ENCODE data around the gene RHOH.
A peak's percentile ranks its signal among the peaks of the same experiment; 100 is the strongest.

RHOH gene

DNA sequence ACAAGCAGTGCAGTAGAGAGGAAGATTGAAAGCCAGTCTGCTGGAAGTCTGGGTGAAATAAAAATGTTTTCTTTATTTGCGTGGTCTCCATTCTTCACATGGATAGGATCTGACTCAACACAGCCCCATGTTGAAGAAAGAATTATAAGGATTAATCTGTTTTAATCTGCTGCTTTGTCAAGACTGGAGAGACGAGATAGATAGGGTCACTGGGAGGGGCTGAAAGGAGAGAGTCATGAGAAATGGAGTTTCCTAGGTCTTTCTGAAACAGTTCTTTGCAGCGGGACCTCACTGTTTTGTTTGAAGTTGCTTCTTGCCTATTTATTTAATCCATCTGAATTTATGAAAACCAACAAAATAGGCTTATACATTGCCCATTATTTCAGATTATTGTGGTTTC lies 32.4 kb upstream of the RHOH start:
- DNase-seq (ENCODE audit: low read depth): no peak
- TF ChIP-seq, protein P1, sequence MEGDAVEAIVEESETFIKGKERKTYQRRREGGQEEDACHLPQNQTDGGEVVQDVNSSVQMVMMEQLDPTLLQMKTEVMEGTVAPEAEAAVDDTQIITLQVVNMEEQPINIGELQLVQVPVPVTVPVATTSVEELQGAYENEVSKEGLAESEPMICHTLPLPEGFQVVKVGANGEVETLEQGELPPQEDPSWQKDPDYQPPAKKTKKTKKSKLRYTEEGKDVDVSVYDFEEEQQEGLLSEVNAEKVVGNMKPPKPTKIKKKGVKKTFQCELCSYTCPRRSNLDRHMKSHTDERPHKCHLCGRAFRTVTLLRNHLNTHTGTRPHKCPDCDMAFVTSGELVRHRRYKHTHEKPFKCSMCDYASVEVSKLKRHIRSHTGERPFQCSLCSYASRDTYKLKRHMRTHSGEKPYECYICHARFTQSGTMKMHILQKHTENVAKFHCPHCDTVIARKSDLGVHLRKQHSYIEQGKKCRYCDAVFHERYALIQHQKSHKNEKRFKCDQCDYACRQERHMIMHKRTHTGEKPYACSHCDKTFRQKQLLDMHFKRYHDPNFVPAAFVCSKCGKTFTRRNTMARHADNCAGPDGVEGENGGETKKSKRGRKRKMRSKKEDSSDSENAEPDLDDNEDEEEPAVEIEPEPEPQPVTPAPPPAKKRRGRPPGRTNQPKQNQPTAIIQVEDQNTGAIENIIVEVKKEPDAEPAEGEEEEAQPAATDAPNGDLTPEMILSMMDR (IDR thresholded peaks at IDR 0.05; ENCODE audit: low read length, missing control alignments): no peak
- no peak overlapping the region for H3K4me3 ChIP-seq (replicated peaks; ENCODE audit: low read depth, low read length)

DNA sequence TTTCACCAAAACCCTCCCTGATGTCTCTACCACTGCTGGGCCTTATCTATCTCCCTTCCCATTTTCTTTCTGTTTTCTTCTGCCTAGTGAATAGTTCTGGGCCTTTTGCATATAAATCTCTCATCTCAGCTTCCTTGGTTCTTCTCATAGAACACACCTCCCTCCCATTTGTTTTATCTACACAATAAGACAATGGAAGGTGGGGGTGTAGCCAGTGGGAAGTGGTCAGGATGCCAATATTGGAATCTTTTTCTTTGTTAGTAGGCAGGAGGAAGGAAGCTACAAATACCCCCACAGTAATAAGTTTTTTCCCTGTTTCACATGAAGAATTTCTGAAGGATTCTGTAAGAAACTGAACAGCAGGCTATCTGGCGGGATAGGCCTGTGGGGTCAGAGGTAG lies 30.9 kb upstream of the RHOH start:
- TF ChIP-seq, protein P1 (IDR thresholded peaks at IDR 0.05; ENCODE audit: low read length, missing control alignments): no peak
- DNase-seq (ENCODE audit: low read depth): peak; percentile 75
- H3K4me3 ChIP-seq (replicated peaks; ENCODE audit: low read depth, low read length): no peak overlapping the region

DNA sequence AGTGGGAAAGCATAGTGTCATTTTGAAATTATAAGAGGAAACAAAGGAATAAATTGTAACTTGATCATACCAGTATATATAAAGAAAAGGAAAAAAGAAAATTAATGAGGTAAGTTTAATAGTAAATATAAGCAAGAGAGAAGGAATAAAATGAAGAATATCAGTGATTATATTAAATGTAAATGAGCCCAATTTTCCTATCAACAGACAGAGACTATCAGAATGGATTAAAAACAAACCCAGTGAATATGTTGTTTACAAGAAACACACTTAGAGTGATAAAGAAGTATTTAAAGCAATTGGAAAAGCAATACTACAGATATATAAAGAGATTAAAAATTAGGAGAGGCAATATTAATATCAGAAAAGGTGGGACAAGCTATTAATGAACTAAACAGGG lies 28.8 kb upstream of the RHOH start:
- DNase-seq (ENCODE audit: low read depth): no peak
- TF ChIP-seq, protein P1 (IDR thresholded peaks at IDR 0.05; ENCODE audit: low read length, missing control alignments): no peak
- no peak overlapping the region for H3K4me3 ChIP-seq (replicated peaks; ENCODE audit: low read depth, low read length)

DNA sequence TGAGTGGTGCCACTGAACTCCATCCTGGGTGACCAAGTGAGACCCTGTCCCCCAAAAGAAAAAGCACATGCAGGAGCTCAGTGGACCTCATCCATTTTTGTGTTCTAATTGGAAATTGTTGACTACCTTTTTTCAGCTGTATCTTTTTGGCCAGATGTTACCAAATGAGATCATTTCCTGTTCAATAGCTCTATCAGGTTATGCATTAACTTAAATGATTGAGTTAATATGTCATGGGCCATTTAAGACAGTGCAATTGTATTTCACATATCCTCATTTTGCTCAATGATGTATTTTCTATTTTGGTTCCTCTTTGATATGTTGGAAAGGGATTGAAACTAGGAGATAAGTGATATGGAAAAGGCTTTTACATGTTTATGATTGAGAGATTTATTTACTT lies 26.2 kb upstream of the RHOH start:
- no peak for DNase-seq (ENCODE audit: low read depth)
- TF ChIP-seq, protein P1 (IDR thresholded peaks at IDR 0.05; ENCODE audit: low read length, missing control alignments): no peak
- no peak overlapping the region for H3K4me3 ChIP-seq (replicated peaks; ENCODE audit: low read depth, low read length)

DNA sequence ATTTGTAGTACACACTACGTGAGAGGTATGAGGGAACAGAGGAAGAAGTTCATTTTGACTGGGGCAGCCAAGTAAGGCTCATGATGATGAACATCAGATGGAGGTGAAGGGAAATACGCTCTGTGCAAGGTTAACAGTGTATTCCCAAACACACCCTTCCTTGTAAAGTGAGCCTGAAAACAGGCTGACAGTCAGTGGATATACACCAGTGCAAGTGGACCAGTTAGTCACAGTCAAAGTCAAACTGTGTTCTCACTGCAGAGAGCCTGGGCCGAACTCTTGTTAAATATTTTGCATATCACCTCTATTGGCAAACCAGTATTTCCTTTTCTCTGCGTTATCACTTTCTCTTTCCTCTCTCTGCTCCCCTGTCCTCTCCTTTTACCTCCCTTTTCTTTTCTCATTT lies 23.4 kb upstream of the RHOH start:
- DNase-seq (ENCODE audit: low read depth): peak; percentile 21
- no peak overlapping the region for H3K4me3 ChIP-seq (replicated peaks; ENCODE audit: low read depth, low read length)
- TF ChIP-seq, protein P1 (IDR thresholded peaks at IDR 0.05; ENCODE audit: low read length, missing control alignments): no peak

DNA sequence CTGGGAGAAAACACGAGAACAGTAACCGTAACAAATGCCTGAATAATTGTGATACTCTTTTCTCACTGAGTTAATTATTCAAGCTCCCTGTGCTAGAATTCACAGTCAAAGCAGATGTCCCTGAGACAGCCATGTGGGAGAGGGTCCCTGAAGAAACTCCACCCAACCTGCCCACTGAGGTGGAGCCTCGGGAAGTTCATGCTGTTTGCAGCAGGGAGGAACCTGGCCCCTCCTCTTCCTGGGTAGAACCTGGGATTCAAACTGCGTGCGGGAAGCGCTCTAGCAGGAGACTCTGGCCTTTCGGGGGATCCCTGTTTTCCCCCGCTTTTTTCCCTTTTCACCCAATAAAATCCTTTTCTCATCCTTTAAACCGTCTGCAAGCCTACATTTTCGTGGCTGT lies 20.2 kb upstream of the RHOH start:
- H3K4me3 ChIP-seq (replicated peaks; ENCODE audit: low read depth, low read length): peak overlapping the region; percentile 36
- no peak for DNase-seq (ENCODE audit: low read depth)
- TF ChIP-seq, protein P1 (IDR thresholded peaks at IDR 0.05; ENCODE audit: low read length, missing control alignments): no peak

DNA sequence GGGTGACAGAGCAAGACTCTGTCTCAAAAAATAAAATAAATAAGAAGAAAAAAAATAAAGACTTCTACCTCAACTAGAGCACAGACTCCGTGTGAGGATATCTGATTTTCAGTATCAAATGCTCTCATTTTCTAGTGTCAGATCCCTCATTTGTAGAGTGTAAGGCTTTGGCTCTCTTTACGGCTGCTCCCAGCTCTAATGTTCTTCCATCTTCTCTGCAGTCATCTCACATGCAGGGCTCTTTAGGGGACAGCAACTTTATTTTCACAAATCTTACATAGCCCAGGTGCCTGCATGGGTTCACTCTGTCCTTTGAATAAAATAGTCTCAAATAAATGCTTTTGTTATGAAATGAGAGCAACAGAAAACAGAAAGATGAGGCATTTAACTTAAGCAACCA lies 19.2 kb upstream of the RHOH start:
- H3K4me3 ChIP-seq (replicated peaks; ENCODE audit: low read depth, low read length): no peak overlapping the region
- DNase-seq (ENCODE audit: low read depth): no peak
- TF ChIP-seq, protein P1 (IDR thresholded peaks at IDR 0.05; ENCODE audit: low read length, missing control alignments): no peak
